GM12878 (cell line): ENCODE results near the gene CCDC12. TPM values are rescaled to one million over a fixed set of nuclear protein-coding genes. Genes with fewer than 3 reads are reported as not detected.

Experiments used
- ATAC-seq: fragments of 200-7000 bp; cut with Tn5 transposase; 3 replicates; pipeline ENCODE4 v1.9.1; 2020; ENCODE audit warnings: mild to moderate bottlenecking, moderate library complexity
- BruUV-seq: library from RNA; stranded (reverse); fragments of 400-500 nt; replicated peaks from 2 replicates; lab custom pipeline; 2021; lab: Mats Ljungman, UMichigan
- CTCF ChIA-PET: fragments of 300-600 bp; sonication (Branson Sonifier 250); formaldehyde crosslinking; extraction: SDS; loops from one replicate; lab custom pipeline; 2021; ENCODE audit warnings: inconsistent platforms; lab: Yijun Ruan, JAX
- POLR2A ChIA-PET: fragments of 350-600 bp; formaldehyde crosslinking; extraction: SDS; loops from one replicate; lab custom pipeline; 2021; ENCODE audit warnings: inconsistent platforms; lab: Charles Lee
- RAD21 ChIA-PET: fragments of 300-600 bp; sonication (Branson Sonifier 250); formaldehyde crosslinking; loops from one replicate; lab custom pipeline; 2023; ENCODE audit warnings: antibody characterized with exemption; ENCODE audit not compliant: unreplicated experiment; lab: Charles Lee
- SMC1A ChIA-PET: fragments of 300-600 bp; sonication (Branson Sonifier 250); formaldehyde crosslinking; loops from one replicate; lab custom pipeline; 2023; ENCODE audit not compliant: unreplicated experiment, uncharacterized antibody; lab: Charles Lee
- DNase-seq: peaks from one replicate; pipeline ENCODE4 v3.0.0-alpha.2; 2011; ENCODE audit warnings: low read depth, low spot score
- FAIRE-seq: peaks from 3 replicates; lab custom pipeline; 2011; peaks lifted over from hg19 to GRCh38; lab: Jason Lieb, UNC
- H2AFZ ChIP-seq: 2 replicates; pipeline ENCODE4 v1.6.0; 2011; ENCODE audit warnings: low read depth, low read length, control low read depth; ENCODE audit not compliant: control insufficient read depth
- H3K27ac ChIP-seq: 2 replicates; pipeline ENCODE4 v1.5.1; 2011; ENCODE audit warnings: control low read depth; ENCODE audit not compliant: control insufficient read depth, insufficient read depth
- H3K27me3 ChIP-seq, 2 experiments: replicated peaks in 1 of 2; 2 replicates each; pipeline versions ENCODE4 v1.6.0 to v1.6.1; 2011; ENCODE audit warnings: low read length in 1 of 2; ENCODE audit not compliant: control insufficient read depth in 2 of 2, insufficient read depth in 2 of 2
- H3K36me3 ChIP-seq, 2 experiments: 2 replicates each; pipeline ENCODE4 v1.5.1; 2011; ENCODE audit warnings: low read length in 1 of 2; ENCODE audit not compliant: control insufficient read depth in 2 of 2, insufficient read depth in 2 of 2
- H3K4me1 ChIP-seq: 2 replicates; pipeline ENCODE4 v1.6.1; 2011; ENCODE audit warnings: mild to moderate bottlenecking, low read length, moderate library complexity, mixed read lengths; ENCODE audit not compliant: control insufficient read depth, insufficient read depth
- H3K4me2 ChIP-seq: 2 replicates; pipeline ENCODE4 v1.6.0; 2011; ENCODE audit warnings: control low read depth; ENCODE audit not compliant: control insufficient read depth, insufficient read depth
- H3K4me3 ChIP-seq: fragments of 200-600 bp; sonication (generic); 2 replicates; pipeline ENCODE4 v1.5.1; 2016
- H3K79me2 ChIP-seq: 2 replicates; pipeline ENCODE4 v1.6.0; 2011; ENCODE audit warnings: low read length; ENCODE audit not compliant: control insufficient read depth, insufficient read depth
- H3K9ac ChIP-seq: 2 replicates; pipeline ENCODE4 v1.8.0; 2011; ENCODE audit warnings: low read length, control low read depth, mixed read lengths; ENCODE audit not compliant: control insufficient read depth, insufficient read depth
- H3K9me3 ChIP-seq: replicated peaks from 3 replicates; pipeline ENCODE4 v1.5.1; 2011; ENCODE audit warnings: mild to moderate bottlenecking, low read length; ENCODE audit not compliant: control insufficient read depth, insufficient read depth
- H4K20me1 ChIP-seq: 2 replicates; pipeline ENCODE4 v1.6.0; 2011; ENCODE audit not compliant: control insufficient read depth, insufficient read depth
- BCL11A ChIP-seq: IDR thresholded peaks from 2 replicates; pipeline ENCODE4 v1.6.1; 2011; ENCODE audit warnings: low read depth, low read length
- BHLHE40 ChIP-seq, 2 experiments: fragments of 450-650 bp in 1 of 2; IDR thresholded peaks; 2 replicates each; pipeline ENCODE4 v1.6.1; 2011 to 2017; ENCODE audit warnings: low read depth in 2 of 2, borderline replicate concordance in 1 of 2, improper control_type of control experiment in 1 of 2, low read length in 1 of 2, mild to moderate bottlenecking in 1 of 2
- CHD1 ChIP-seq: IDR thresholded peaks from 2 replicates; pipeline ENCODE4 v1.6.1; 2012; ENCODE audit warnings: low read depth, low read length, improper control_type of control experiment
- CREB1 ChIP-seq: IDR thresholded peaks from 2 replicates; pipeline ENCODE4 v1.6.1; 2012; ENCODE audit warnings: low read depth, mild to moderate bottlenecking, inconsistent platforms
- KDM1A ChIP-seq: fragments of 200-600 bp; sonication (generic); IDR thresholded peaks from 2 replicates; pipeline ENCODE4 v1.6.1; 2016; ENCODE audit warnings: borderline replicate concordance
- NR2C1 ChIP-seq: fragments of 450-650 bp; IDR thresholded peaks from 2 replicates; pipeline ENCODE4 v1.6.1; 2017; ENCODE audit warnings: antibody characterized with exemption, mild to moderate bottlenecking, moderate library complexity
- POLR2A ChIP-seq: IDR thresholded peaks from 2 replicates; pipeline ENCODE4 v1.6.1; 2011; ENCODE audit warnings: low read depth, mild to moderate bottlenecking, low read length
- POLR2AphosphoS2 ChIP-seq: IDR thresholded peaks from 2 replicates; pipeline ENCODE4 v1.6.1; 2011; ENCODE audit warnings: low read depth, mild to moderate bottlenecking, low read length, improper control_type of control experiment, moderate library complexity
- ZSCAN29 ChIP-seq: fragments of 450-650 bp; IDR thresholded peaks from 2 replicates; pipeline ENCODE4 v1.6.1; 2017; ENCODE audit warnings: mild to moderate bottlenecking, moderate library complexity
- WGBS: methylation state at CpG from one replicate; pipeline ENCODE4 v1.1.6; 2016; ENCODE audit warnings: low lambda C conversion rate; ENCODE audit not compliant: insufficient replicate concordance, insufficient coverage; ENCODE audit errors: missing lambda C conversion rate; 5-methylcytosine and 5-hydroxymethylcytosine counted together
- in situ Hi-C: fragments of 300-500 bp; cut with MboI; formaldehyde crosslinking; loops from 9 replicates; pipeline ENCODE4 v1.14.3; 2018; ENCODE audit warnings: mixed read lengths
- intact Hi-C: fragments of 100-400 bp; cut with micrococcal nuclease; formaldehyde crosslinking; loops from one replicate; pipeline ENCODE4 v1.14.2; 2022; ENCODE audit not compliant: unreplicated experiment
- polyA plus RNA-seq, 11 experiments: library from polyadenylated mRNA; depleted of rRNA in 4 of 11; unstranded in 6 of 11; stranded (reverse) in 5 of 11; fragments of >200 nt; fragmentation: Nextera tagmentation in 4 of 11; fragmentation: Illumina TruSeq in 1 of 11; extraction: Ambion mirVana in 4 of 11; extraction: Trizol in 1 of 11; gene quantifications; 1 replicate in 1 of 11; 2 replicates in 10 of 11; pipeline versions ENCODE4 v1.2.1 to v1.2.3, GENCODE V29; 2011 to 2016; ENCODE audit warnings: inconsistent platforms in 2 of 11, missing spikeins in 2 of 11, low read depth in 1 of 11
- total RNA-seq, 4 experiments: library from RNA; depleted of rRNA in 3 of 4; stranded (reverse); fragments of >200 nt in 3 of 4; fragmentation: Illumina TruSeq in 1 of 4; extraction: Trizol in 1 of 4; gene quantifications; 2 replicates each; pipeline versions ENCODE4 v1.2.1 to v1.2.3, GENCODE V29; 2013 to 2021
- TF ChIP-seq, protein P1 (sequence below): fragments of 450-650 bp; IDR thresholded peaks from 2 replicates; pipeline ENCODE4 v1.6.1; 2017; ENCODE audit warnings: mild to moderate bottlenecking
- TF ChIP-seq, protein P2 (sequence below): IDR thresholded peaks from 2 replicates; pipeline ENCODE4 v1.6.1; 2011; ENCODE audit warnings: borderline replicate concordance, low read depth, mild to moderate bottlenecking, moderate library complexity, mixed read lengths, low read length; ENCODE audit not compliant: insufficient read depth; ENCODE audit errors: extremely low read length
- TF ChIP-seq, protein P3 (sequence below): IDR thresholded peaks from 2 replicates; pipeline ENCODE4 v1.6.1; 2011; ENCODE audit warnings: borderline replicate concordance, low read depth, mild to moderate bottlenecking, moderate library complexity, low read length; ENCODE audit not compliant: insufficient read depth, poor library complexity, severe bottlenecking

Gene CCDC12
- total and polyA plus RNA-seq, 10 of the 15 experiments (the other 5 are each of a cell fraction or from before 2014, with no cell fraction given): 9.2 to 91.4 (median 61.3) TPM

DNA sequence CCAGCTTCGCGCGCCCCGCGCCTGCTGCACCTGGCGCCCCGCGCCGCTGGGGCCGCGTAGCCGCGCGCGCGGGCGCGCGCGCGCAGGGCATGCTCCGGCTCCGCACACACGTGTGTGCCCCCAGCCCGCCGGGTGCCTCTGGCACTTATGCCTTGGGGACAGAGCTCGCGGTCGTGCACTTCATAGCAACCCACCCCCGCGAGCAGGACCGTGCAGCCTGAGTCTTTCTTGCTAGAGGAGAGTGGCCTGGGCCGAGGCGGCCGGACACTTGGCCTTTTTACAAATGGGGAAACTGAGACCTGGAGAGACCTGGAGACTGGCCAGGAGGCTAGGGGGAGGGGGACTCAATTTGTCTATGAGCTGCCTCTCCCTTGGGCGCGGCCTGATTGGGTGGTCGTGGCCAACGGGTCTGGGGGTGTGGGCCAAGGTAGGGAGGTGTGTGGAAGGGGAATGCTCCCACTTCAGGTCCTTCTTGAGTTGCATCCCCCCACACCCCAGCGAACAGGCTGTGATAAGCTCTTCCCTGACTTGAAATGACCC is 3.5 kb upstream of the CCDC12 start (continued):
- TF ChIP-seq, protein P1, sequence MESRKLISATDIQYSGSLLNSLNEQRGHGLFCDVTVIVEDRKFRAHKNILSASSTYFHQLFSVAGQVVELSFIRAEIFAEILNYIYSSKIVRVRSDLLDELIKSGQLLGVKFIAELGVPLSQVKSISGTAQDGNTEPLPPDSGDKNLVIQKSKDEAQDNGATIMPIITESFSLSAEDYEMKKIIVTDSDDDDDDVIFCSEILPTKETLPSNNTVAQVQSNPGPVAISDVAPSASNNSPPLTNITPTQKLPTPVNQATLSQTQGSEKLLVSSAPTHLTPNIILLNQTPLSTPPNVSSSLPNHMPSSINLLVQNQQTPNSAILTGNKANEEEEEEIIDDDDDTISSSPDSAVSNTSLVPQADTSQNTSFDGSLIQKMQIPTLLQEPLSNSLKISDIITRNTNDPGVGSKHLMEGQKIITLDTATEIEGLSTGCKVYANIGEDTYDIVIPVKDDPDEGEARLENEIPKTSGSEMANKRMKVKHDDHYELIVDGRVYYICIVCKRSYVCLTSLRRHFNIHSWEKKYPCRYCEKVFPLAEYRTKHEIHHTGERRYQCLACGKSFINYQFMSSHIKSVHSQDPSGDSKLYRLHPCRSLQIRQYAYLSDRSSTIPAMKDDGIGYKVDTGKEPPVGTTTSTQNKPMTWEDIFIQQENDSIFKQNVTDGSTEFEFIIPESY: no peak
- TF ChIP-seq BCL11A: no peak
- no peak; a peak in 2 of 4 replicates for TF ChIP-seq BHLHE40 (IDR thresholded peaks at IDR 0.05; ENCODE audit: borderline replicate concordance in 1 of 2, low read depth in 2 of 2, low read length in 1 of 2)
- no peak for TF ChIP-seq CREB1
- no peak for TF ChIP-seq NR2C1

DNA sequence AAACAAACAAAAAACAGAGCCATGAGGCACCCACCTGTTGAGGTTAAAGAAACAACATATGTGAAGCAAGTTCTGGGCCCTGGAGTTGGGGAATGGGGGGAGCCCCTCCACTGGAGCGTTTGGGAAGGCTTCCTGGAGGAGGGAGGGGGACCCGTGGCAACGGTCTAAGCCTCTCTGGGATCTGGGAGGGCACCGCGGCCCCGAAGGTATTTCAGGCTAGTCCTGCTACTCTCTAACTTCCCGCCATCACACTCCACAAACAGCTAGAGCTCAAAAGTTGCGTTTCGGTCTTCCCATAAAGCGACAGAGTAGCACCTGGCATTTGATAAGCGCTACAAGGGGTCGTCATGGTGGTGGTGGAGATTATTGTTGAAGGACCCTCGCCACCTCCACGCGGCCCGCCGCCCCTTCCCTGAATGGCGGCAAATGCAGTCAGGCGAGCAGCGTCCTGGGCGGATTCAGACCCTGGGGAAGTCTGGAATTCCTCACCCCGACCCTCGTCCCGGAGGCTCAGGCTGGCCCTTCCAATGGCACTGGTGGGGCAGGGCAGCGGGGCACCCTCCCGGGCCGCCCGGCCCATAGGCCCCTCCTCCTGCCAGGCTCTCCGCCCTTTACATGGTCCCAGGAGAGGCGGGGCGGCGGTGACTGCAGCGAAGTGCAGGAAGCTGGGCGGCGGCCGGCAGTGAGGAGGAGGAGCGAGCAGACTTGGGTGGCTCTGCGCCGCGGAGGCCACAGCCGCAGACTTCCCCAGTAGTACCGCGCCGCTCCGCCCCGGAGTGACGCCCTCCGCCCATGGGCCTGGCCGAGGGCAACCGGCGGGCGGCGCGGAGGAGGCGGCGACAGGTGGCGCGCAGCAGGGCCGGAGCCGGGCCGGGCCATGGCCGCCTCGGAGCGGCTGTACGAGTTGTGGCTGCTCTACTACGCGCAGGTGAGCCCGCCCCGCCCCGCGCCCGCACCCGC is 2.7 kb upstream of the CCDC12 start, which contains the start of gene NBEAL2:
Gene NBEAL2, plus strand, starts transcription at position 682 of the 960 bp plus-strand sequence. Its CDS starts 196 bp downstream, at position 878.
- no peaks in the 10 kb centered on the region for H3K9me3 ChIP-seq
- peaks cover 24% of the 10 kb centered on the region for H3K4me1 ChIP-seq
- H3K27me3 ChIP-seq: no peaks in the 10 kb centered on the region
- H2AFZ ChIP-seq: peak within 1 kb of the TSS; percentile 79
- FAIRE-seq (no peak), ATAC-seq (peak; percentile 84), DNase-seq (peak; percentile 75)
- ChIA-PET SMC1A (interaction anchor here (0.7 to 9.6 kb wide), 9 partner anchors 8 to 185 kb away, joined by 3 to 126 read pairs (median 4); partner anchors contain the start of gene SETD2), RAD21 (interaction anchor here (0.8 to 3.9 kb wide), 12 partner anchors 8 to 52 kb away, joined by 3 to 28 read pairs (median 4); no protein-coding TSS in a partner anchor), CTCF (interaction anchor here (1.1 to 2.0 kb wide), 3 partner anchors 19 to 53 kb away, joined by 3 to 4 read pairs (median 4); no protein-coding TSS in a partner anchor), POLR2A (interaction anchor here (0.5 to 2.6 kb wide), 18 partner anchors 8 to 401 kb away, joined by 3 to 10 read pairs (median 6); partner anchors contain the start of gene PTPN23)
- H3K27ac ChIP-seq: peak within 1 kb of the TSS; percentile 88
- H3K9ac ChIP-seq: peak within 1 kb of the TSS; percentile 92
- in situ Hi-C loops: no loop called here
- H3K79me2 ChIP-seq: peaks cover 64% of the 10 kb centered on the region
- WGBS: 2% methylated on average over 52 of the region's 73 CpGs
- H3K36me3 ChIP-seq: no peaks in the 10 kb centered on the region
- intact Hi-C loops: loop anchor here (1.0 kb wide), 1 partner anchor 11 kb away; no protein-coding TSS in a partner anchor
- peak within 1 kb of the TSS; percentile 96 for H3K4me3 ChIP-seq
- BruUV-seq: no TSS peak
- H4K20me1 ChIP-seq: no peaks in the 10 kb centered on the region
- peak within 1 kb of the TSS; percentile 99 for H3K4me2 ChIP-seq
- 0 out of 2 replicates have a peak, but pooled peaks have one; percentile 75 for TF ChIP-seq ZSCAN29
- 0 out of 2 replicates have a peak, but pooled peaks have one; percentile 12 for TF ChIP-seq CREB1
- peak; percentile 84 for TF ChIP-seq POLR2A
- TF ChIP-seq, protein P2, sequence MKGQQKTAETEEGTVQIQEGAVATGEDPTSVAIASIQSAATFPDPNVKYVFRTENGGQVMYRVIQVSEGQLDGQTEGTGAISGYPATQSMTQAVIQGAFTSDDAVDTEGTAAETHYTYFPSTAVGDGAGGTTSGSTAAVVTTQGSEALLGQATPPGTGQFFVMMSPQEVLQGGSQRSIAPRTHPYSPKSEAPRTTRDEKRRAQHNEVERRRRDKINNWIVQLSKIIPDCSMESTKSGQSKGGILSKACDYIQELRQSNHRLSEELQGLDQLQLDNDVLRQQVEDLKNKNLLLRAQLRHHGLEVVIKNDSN: no peak
- TF ChIP-seq KDM1A: no peak
- TF ChIP-seq CHD1: no peak
- no peak for TF ChIP-seq POLR2AphosphoS2
- TF ChIP-seq, protein P3, sequence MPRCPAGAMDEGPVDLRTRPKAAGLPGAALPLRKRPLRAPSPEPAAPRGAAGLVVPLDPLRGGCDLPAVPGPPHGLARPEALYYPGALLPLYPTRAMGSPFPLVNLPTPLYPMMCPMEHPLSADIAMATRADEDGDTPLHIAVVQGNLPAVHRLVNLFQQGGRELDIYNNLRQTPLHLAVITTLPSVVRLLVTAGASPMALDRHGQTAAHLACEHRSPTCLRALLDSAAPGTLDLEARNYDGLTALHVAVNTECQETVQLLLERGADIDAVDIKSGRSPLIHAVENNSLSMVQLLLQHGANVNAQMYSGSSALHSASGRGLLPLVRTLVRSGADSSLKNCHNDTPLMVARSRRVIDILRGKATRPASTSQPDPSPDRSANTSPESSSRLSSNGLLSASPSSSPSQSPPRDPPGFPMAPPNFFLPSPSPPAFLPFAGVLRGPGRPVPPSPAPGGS: peak; percentile 41
